A673 (cell line): ENCODE measurements around the gene MROH2A.

Experiments
- CTCF ChIP-seq: fragments of 300-800, 200-600 bp; sonication (generic); conservative IDR thresholded peaks from 2 replicates; pipeline ENCODE4 v1.5.1; 2017; ENCODE audit warnings: low read depth, mild to moderate bottlenecking, antibody characterized with exemption, low read length, moderate library complexity, mixed read lengths
- EZH2 ChIP-seq: fragments of 200-600 bp; sonication (generic); IDR thresholded peaks from 2 replicates; pipeline ENCODE4 v1.6.1; 2017; ENCODE audit warnings: borderline replicate concordance, low read depth, mild to moderate bottlenecking, mixed read lengths, antibody characterized with exemption, low read length; ENCODE audit not compliant: poor library complexity, severe bottlenecking

- no peak for TF ChIP-seq CTCF
- TF ChIP-seq EZH2: no peak
Measured at GRCh38 chr2:233740870-233741269, 37.3 kb upstream of the MROH2A start.
